Stimulated activated CD8-positive, alpha-beta memory T cell treated with anti-CD3 and anti-CD28 coated beads, Interleukin-15, amount 100 ng/mL, for 4 hours (primary cell): Measurements from ENCODE around the gene TIGD1.

ENCODE experiments used
- DNase-seq, 2 donors: peaks; one replicate each; pipeline ENCODE4 v3.0.0-alpha.2; 2020; ENCODE audit warnings: low read depth in 2 of 2

Gene TIGD1

DNA sequence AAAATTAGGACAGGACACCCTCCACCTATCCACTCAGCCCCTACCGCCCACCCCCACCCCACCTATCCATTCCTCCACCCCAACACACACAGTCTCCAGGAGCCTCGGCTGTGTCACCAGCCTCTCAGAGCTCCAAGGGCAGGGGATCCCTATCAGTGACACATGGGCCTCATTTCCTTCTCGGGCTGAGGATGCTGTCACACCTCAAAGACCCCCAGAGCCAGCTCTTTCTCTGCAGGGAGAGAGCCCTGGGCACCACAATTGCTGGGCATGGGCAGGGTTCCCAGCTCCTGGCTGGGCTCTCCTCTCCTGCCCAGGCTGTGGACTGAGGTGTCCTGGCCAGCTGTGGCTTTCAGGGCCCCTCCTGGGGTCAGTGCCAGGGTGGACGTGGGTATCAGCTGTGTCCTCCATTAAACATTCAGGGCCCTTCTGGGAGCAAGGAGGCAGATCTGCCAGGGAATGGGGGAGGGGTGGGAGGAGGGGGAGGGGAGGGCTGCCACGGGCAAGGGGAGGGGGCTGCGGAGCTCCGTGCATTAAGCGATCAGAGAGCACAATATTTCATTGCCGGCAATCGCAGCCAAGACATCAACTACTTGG is 48.5 kb downstream of the TIGD1 start:
- DNase-seq: no peak

DNA sequence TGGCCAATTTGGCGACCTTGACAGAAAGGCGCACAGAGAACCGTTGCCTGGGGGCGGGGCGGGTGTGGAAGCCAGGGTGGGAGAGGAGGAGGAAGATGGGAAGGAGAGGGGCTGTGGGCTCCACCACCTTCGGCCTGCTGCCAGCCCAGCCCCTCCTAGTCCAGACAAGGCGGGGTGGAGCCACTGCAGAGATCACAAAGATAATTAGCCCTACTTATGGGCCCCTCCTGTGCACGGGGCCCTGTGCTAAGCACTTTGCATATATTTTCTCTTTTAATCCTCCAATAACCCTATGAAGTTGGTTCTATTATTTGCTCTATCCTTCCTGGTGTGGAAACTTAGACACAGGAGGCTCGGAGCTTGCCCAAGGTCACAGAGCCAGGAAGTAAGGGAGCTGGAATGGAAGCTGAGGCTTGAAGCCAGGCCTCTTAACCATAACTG is 49.0 kb downstream of the TIGD1 start:
- no peak for DNase-seq

DNA sequence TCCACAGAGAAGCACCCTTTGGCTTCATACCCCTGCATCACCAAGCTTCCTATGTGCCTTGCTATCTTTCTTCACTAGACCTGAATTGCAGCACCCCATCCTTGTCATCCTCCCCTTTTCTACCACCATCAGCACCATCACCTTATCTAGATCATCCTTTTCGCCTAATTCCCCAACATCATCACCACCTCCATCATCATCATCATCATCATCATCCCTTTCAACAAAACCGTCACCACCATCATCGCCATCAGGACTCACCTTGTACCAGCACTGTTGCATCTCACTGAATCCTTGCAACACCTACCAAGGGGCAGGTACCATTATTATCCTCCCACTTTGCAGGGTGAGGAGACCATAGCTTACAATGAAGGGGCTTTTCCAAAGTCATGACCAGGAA is 51.9 kb downstream of the TIGD1 start:
- no peak for DNase-seq
